H1 (cell line): ENCODE measurements around the gene PDE8A. TPM values are rescaled to one million over a fixed set of nuclear protein-coding genes. Genes with fewer than 3 reads are reported as not detected.

ENCODE experiments used
- CHD1 ChIP-seq: IDR thresholded peaks from 2 replicates; pipeline ENCODE4 v1.6.1; 2012; ENCODE audit warnings: low read depth, low read length, improper control_type of control experiment
- HDAC6 ChIP-seq: IDR thresholded peaks from one replicate; pipeline ENCODE4 v1.7.1; 2012; ENCODE audit warnings: low read depth, mild to moderate bottlenecking, inconsistent platforms, low read length, moderate library complexity
- NRF1 ChIP-seq: IDR thresholded peaks from 2 replicates; pipeline ENCODE4 v1.6.1; 2011; ENCODE audit warnings: mild to moderate bottlenecking, low read depth, low read length, improper control_type of control experiment
- POLR2A ChIP-seq, 2 experiments: IDR thresholded peaks; 1 replicate in 1 of 2; 2 replicates in 1 of 2; pipeline ENCODE4 v1.6.1; 2011; ENCODE audit warnings: low read depth in 2 of 2, low read length in 2 of 2, mild to moderate bottlenecking in 2 of 2; ENCODE audit errors: control extremely low read depth in 1 of 2
- USF2 ChIP-seq: IDR thresholded peaks from 2 replicates; pipeline ENCODE4 v1.6.1; 2011; ENCODE audit warnings: low read length, improper control_type of control experiment
- polyA plus RNA-seq, 7 experiments: library from polyadenylated mRNA; depleted of rRNA in 3 of 7; stranded (reverse) in 5 of 7; unstranded in 2 of 7; fragments of >200 nt in 5 of 7; fragments of 200-250 nt in 2 of 7; gene quantifications; 1 replicate in 5 of 7; 2 replicates in 1 of 7; 4 replicates in 1 of 7; pipeline versions ENCODE4 v1.2.1 to v1.2.3, GENCODE V29; 2011 to 2013; ENCODE audit warnings: missing spikeins in 2 of 7, mixed read lengths in 2 of 7
- total RNA-seq: library from RNA; stranded (reverse); fragmentation: NEBNext Ultra II Directional; extraction: Animal tissue kit (Norgen Biotek cat#: 25700); gene quantifications from 2 replicates; pipeline ENCODE4 v1.2.1, GENCODE V29; 2021
- TF ChIP-seq, protein P1 (sequence below): fragments of 300-600 bp; sonication (generic); IDR thresholded peaks from 2 replicates; pipeline ENCODE4 v1.7.1; 2012; ENCODE audit warnings: low read length, moderate library complexity, mild to moderate bottlenecking, inconsistent platforms; ENCODE audit not compliant: insufficient replicate concordance
- TF ChIP-seq, protein P2 (sequence below), 3 experiments: IDR thresholded peaks; 1 replicate in 2 of 3; 2 replicates in 1 of 3; pipeline versions ENCODE4 v1.5.1 to v1.6.1; 2011; ENCODE audit warnings: low read length in 3 of 3, mild to moderate bottlenecking in 3 of 3, inconsistent platforms in 2 of 3, low read depth in 1 of 3, moderate library complexity in 1 of 3; ENCODE audit not compliant: insufficient read depth in 1 of 3; ENCODE audit errors: control extremely low read depth in 1 of 3

Gene PDE8A
- total and polyA plus RNA-seq, 2 of the 8 experiments (the other 6 are each of a cell fraction or from before 2014, with no cell fraction given): 6.9 to 7.8 TPM

DNA sequence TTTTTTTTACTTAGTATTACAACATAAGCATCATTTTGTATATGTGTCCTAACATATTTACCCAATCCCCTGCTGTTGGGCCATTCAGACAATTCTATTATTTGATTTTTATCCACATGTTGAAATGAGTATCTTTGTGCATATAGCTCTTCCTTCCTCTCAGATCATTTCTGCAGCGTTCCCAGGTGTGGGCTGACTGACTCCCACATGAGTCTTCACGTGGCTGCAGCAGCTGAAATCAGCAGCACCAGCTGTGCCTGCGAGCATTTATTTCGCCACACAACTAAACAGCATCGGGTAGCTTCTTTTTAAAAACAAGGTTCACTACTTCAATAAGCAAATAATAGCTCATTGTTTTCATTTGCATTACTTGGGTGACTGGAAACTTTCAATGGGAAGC, 44.5 kb upstream of the PDE8A start (continued):
- TF ChIP-seq, protein P1, sequence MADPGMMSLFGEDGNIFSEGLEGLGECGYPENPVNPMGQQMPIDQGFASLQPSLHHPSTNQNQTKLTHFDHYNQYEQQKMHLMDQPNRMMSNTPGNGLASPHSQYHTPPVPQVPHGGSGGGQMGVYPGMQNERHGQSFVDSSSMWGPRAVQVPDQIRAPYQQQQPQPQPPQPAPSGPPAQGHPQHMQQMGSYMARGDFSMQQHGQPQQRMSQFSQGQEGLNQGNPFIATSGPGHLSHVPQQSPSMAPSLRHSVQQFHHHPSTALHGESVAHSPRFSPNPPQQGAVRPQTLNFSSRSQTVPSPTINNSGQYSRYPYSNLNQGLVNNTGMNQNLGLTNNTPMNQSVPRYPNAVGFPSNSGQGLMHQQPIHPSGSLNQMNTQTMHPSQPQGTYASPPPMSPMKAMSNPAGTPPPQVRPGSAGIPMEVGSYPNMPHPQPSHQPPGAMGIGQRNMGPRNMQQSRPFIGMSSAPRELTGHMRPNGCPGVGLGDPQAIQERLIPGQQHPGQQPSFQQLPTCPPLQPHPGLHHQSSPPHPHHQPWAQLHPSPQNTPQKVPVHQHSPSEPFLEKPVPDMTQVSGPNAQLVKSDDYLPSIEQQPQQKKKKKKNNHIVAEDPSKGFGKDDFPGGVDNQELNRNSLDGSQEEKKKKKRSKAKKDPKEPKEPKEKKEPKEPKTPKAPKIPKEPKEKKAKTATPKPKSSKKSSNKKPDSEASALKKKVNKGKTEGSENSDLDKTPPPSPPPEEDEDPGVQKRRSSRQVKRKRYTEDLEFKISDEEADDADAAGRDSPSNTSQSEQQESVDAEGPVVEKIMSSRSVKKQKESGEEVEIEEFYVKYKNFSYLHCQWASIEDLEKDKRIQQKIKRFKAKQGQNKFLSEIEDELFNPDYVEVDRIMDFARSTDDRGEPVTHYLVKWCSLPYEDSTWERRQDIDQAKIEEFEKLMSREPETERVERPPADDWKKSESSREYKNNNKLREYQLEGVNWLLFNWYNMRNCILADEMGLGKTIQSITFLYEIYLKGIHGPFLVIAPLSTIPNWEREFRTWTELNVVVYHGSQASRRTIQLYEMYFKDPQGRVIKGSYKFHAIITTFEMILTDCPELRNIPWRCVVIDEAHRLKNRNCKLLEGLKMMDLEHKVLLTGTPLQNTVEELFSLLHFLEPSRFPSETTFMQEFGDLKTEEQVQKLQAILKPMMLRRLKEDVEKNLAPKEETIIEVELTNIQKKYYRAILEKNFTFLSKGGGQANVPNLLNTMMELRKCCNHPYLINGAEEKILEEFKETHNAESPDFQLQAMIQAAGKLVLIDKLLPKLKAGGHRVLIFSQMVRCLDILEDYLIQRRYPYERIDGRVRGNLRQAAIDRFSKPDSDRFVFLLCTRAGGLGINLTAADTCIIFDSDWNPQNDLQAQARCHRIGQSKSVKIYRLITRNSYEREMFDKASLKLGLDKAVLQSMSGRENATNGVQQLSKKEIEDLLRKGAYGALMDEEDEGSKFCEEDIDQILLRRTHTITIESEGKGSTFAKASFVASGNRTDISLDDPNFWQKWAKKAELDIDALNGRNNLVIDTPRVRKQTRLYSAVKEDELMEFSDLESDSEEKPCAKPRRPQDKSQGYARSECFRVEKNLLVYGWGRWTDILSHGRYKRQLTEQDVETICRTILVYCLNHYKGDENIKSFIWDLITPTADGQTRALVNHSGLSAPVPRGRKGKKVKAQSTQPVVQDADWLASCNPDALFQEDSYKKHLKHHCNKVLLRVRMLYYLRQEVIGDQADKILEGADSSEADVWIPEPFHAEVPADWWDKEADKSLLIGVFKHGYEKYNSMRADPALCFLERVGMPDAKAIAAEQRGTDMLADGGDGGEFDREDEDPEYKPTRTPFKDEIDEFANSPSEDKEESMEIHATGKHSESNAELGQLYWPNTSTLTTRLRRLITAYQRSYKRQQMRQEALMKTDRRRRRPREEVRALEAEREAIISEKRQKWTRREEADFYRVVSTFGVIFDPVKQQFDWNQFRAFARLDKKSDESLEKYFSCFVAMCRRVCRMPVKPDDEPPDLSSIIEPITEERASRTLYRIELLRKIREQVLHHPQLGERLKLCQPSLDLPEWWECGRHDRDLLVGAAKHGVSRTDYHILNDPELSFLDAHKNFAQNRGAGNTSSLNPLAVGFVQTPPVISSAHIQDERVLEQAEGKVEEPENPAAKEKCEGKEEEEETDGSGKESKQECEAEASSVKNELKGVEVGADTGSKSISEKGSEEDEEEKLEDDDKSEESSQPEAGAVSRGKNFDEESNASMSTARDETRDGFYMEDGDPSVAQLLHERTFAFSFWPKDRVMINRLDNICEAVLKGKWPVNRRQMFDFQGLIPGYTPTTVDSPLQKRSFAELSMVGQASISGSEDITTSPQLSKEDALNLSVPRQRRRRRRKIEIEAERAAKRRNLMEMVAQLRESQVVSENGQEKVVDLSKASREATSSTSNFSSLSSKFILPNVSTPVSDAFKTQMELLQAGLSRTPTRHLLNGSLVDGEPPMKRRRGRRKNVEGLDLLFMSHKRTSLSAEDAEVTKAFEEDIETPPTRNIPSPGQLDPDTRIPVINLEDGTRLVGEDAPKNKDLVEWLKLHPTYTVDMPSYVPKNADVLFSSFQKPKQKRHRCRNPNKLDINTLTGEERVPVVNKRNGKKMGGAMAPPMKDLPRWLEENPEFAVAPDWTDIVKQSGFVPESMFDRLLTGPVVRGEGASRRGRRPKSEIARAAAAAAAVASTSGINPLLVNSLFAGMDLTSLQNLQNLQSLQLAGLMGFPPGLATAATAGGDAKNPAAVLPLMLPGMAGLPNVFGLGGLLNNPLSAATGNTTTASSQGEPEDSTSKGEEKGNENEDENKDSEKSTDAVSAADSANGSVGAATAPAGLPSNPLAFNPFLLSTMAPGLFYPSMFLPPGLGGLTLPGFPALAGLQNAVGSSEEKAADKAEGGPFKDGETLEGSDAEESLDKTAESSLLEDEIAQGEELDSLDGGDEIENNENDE: no peak
- TF ChIP-seq USF2 (no peak), CHD1 (no peak), NRF1 (no peak), POLR2A (IDR thresholded peaks at IDR 0.05; ENCODE audit: control extremely low read depth in 1 of 2, low read depth in 2 of 2, low read length in 2 of 2) (no peak), HDAC6 (no peak)
- TF ChIP-seq, protein P2, sequence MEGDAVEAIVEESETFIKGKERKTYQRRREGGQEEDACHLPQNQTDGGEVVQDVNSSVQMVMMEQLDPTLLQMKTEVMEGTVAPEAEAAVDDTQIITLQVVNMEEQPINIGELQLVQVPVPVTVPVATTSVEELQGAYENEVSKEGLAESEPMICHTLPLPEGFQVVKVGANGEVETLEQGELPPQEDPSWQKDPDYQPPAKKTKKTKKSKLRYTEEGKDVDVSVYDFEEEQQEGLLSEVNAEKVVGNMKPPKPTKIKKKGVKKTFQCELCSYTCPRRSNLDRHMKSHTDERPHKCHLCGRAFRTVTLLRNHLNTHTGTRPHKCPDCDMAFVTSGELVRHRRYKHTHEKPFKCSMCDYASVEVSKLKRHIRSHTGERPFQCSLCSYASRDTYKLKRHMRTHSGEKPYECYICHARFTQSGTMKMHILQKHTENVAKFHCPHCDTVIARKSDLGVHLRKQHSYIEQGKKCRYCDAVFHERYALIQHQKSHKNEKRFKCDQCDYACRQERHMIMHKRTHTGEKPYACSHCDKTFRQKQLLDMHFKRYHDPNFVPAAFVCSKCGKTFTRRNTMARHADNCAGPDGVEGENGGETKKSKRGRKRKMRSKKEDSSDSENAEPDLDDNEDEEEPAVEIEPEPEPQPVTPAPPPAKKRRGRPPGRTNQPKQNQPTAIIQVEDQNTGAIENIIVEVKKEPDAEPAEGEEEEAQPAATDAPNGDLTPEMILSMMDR (IDR thresholded peaks at IDR 0.05; ENCODE audit: control extremely low read depth in 1 of 3, insufficient read depth in 1 of 3, low read depth in 1 of 3, low read length in 3 of 3): no peak
- TF ChIP-seq, all 59 proteins: peak for 0
